ENCODE measurements around the gene SRP68. TPM values are rescaled to one million over a fixed set of nuclear protein-coding genes. Genes with fewer than 3 reads are reported as not detected.

Gene SRP68
- total RNA-seq, 4 donors from 2014 or later, result 51.5 to 58.6 (median 53.5) TPM

DNA sequence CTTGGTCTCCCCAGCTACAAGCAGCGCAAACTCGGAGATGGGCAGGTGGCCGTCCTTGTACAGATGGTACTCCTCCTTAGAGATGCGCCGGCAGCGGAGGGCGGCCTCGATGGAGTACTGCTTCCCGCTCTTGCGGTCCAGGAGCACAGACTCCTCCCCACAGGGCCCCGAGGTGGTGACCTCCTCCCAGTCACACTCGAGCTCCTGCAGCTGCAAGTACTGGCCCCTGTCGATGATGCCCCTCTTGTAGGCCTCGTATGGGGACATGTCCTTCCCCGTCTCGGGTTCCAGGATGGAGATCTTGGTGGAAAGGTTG, 64.5 kb downstream of the SRP68 start:
- TF ChIP-seq POLR2A (IDR thresholded peaks at IDR 0.05), result no peak
- TF ChIP-seq EP300 (IDR thresholded peaks at IDR 0.05), result no peak
- TF ChIP-seq, protein P1, sequence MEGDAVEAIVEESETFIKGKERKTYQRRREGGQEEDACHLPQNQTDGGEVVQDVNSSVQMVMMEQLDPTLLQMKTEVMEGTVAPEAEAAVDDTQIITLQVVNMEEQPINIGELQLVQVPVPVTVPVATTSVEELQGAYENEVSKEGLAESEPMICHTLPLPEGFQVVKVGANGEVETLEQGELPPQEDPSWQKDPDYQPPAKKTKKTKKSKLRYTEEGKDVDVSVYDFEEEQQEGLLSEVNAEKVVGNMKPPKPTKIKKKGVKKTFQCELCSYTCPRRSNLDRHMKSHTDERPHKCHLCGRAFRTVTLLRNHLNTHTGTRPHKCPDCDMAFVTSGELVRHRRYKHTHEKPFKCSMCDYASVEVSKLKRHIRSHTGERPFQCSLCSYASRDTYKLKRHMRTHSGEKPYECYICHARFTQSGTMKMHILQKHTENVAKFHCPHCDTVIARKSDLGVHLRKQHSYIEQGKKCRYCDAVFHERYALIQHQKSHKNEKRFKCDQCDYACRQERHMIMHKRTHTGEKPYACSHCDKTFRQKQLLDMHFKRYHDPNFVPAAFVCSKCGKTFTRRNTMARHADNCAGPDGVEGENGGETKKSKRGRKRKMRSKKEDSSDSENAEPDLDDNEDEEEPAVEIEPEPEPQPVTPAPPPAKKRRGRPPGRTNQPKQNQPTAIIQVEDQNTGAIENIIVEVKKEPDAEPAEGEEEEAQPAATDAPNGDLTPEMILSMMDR (IDR thresholded peaks at IDR 0.05), result no peak
- peaks cover 0 to under 1% (median 0%) of the 10 kb centered on the region in 3 donors for H3K36me3 ChIP-seq
- no peak overlapping the region for H3K4me3 ChIP-seq
- H3K27me3 ChIP-seq, result no peaks in the 10 kb centered on the region
- DNase-seq (ENCODE audit: low spot score in 2 of 2), result no peak
- peaks cover 0 to 8% (median 0%) of the 10 kb centered on the region in 4 donors for H3K4me1 ChIP-seq
- no peak overlapping the region for H3K27ac ChIP-seq
- 79 to 81% methylated on average over 10 to 16 of the region's 16 CpGs for WGBS, 2 donors
- no peaks in the 10 kb centered on the region for H3K9me3 ChIP-seq

DNA sequence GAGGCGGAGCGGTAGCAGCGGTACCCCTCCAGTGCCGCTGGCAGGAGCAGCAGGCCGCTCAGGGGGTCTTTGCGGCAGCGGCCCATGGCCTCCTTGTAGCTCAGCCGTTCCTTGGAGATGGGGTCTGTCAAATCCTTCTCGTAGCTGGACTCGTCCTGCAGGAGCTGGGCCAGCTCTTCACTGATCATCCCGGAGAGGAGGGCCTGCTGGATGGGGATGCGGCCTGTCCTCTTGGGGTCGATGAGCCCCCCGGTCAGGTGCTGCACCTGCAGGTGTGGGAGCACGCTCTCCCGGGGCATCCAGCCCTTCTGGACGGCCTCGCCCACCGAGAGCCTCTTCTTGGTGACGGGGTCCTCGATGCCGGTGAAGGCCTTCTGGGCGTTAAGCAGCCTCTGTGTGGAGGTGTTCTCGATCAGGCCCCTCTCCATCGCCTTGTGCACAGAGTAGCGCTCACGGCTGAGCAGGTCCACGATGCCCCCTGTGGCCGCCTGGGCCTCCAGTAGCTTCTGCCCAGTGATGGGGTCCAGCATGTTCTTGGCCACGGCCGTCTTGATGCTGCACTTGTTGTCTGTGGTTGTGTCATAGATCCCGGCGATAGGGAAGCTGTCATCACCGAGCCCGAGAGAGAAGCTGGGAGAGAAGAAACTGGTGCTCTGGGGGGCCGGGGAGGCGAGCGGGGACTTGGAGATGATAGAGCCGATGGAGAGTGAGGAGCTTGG, 65.0 kb downstream of the SRP68 start:
- Histone ChIP-seq H3K36me3 (peaks cover 0 to 6% (median 0%) of the 10 kb centered on the region in 3 donors), H3K27me3 (no peaks in the 10 kb centered on the region), H3K9me3 (no peaks in the 10 kb centered on the region), H3K27ac (no peak overlapping the region), H3K4me3 (no peak overlapping the region), H3K4me1 (peaks cover 0 to 8% (median 0%) of the 10 kb centered on the region in 4 donors)
- TF ChIP-seq POLR2A (IDR thresholded peaks at IDR 0.05) (no peak), EP300 (IDR thresholded peaks at IDR 0.05) (no peak)
- TF ChIP-seq, protein P1 (IDR thresholded peaks at IDR 0.05), result no peak
- 88 to 91% methylated on average over 31 to 35 of the region's 39 CpGs for WGBS, 2 donors
- no peak for DNase-seq (ENCODE audit: low spot score in 2 of 2)

DNA sequence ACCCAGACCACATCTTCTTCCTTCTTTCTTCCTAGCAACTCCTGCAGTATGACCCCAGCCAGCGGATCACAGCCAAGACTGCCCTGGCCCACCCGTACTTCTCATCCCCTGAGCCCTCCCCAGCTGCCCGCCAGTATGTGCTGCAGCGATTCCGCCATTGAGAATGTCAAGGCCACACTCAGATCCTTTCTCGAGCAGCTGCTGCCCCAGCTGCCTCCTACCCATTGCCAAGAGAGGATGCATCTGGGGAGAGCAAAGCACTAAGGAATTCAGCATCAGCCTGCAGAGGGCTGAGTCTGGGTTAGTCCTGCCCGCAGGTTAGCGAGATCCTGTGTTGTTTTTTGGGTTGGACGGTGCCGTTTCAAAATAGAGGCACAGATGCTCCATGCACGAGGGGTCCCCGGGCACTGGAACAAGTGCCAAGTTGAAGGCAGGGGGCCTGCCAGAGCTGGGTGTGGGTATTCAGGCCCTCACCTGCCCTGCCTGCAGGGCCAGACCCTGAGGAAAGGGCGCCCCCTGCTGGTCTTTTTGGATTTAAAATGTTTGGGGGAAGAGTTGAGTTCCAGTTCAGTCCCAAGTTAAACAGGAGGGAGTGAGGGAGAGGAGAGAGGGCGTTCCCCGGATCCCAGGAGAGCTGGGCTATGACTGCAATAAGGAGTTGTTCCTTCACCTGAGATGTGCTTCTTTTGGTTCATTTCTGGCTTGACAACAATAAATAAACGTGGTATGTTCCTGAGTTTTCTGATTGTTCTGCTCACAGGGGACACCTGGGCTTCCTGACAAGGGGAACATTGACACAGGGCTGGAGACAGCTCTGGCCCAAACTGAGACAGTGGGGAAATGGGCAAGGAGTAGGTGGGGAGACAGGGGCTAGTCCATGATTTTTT, 66.8 kb downstream of the SRP68 start:
- TF ChIP-seq POLR2A (IDR thresholded peaks at IDR 0.05), result no peak
- TF ChIP-seq EP300 (IDR thresholded peaks at IDR 0.05), result no peak
- TF ChIP-seq, protein P1 (IDR thresholded peaks at IDR 0.05), result peak; percentile 56 to 87 (median 69)
- H3K4me3 ChIP-seq, result no peak overlapping the region
- peak; percentile 66 to 88 for DNase-seq (ENCODE audit: low spot score in 2 of 2)
- peaks cover 0 to 8% (median 0%) of the 10 kb centered on the region in 4 donors for H3K4me1 ChIP-seq
- peaks cover 0 to 17% (median 0%) of the 10 kb centered on the region in 3 donors for H3K36me3 ChIP-seq
- H3K27ac ChIP-seq, result peak overlapping the region in 1 of 4 donors; percentile 44
- H3K9me3 ChIP-seq, result no peaks in the 10 kb centered on the region
- 43 to 56% methylated on average over 14 to 16 of the region's 16 CpGs for WGBS, 2 donors
- H3K27me3 ChIP-seq, result no peaks in the 10 kb centered on the region

DNA sequence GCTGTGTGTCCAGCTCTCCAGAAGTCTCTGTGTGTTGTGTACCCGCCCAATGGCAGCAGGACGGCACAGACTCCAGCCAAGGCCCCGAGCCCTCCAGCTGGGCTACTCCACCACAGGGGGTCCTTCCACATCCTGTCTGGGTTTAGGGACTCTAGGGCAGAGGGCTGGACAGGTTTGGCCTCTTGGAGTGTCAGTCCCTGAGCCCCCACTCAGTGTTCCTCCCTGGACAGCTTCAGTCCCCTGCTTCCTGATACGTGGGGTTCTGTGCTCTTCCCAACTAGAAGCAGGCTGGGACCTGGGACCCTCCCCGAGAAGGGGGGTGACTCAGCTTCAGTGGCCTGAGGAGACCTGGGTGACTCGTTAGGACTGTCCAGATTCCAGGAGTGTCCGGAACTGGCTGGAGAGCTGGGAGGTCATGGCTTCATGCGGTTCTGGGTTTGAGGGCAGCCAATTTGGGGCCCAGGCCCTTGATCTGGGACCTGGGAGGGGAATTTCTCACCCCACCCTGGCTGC, 67.5 kb downstream of the SRP68 start:
- TF ChIP-seq, protein P1 (IDR thresholded peaks at IDR 0.05), result no peak
- no peak for TF ChIP-seq EP300 (IDR thresholded peaks at IDR 0.05)
- TF ChIP-seq POLR2A (IDR thresholded peaks at IDR 0.05), result no peak
- H3K4me1 ChIP-seq, result peaks cover 0 to 8% (median 0%) of the 10 kb centered on the region in 4 donors
- DNase-seq (ENCODE audit: low spot score in 2 of 2), result no peak
- H3K27me3 ChIP-seq, result no peaks in the 10 kb centered on the region
- no peak overlapping the region for H3K27ac ChIP-seq
- no peaks in the 10 kb centered on the region for H3K9me3 ChIP-seq
- no peak overlapping the region for H3K4me3 ChIP-seq
- WGBS, 2 donors, result 69 to 80% methylated on average over 4 to 8 of the region's 8 CpGs
- peaks cover 0 to 17% (median 0%) of the 10 kb centered on the region in 3 donors for H3K36me3 ChIP-seq
